K562 (cell line): ENCODE data around the gene FIBP. TPM values are rescaled to one million over a fixed set of nuclear protein-coding genes. Genes with fewer than 3 reads are reported as not detected.

Source experiments
- CEBPZ ChIP-seq: fragments of 150-350 bp; IDR thresholded peaks from 2 replicates; pipeline ENCODE4 v1.6.1; 2014; ENCODE audit warnings: low read depth, mild to moderate bottlenecking, low read length, borderline replicate concordance
- CHD4 ChIP-seq: fragments of 200-600 bp; sonication (generic); IDR thresholded peaks from 3 replicates; pipeline ENCODE4 v1.6.1; 2012; ENCODE audit warnings: low read depth, mild to moderate bottlenecking, mixed read lengths, low read length, inconsistent platforms; ENCODE audit not compliant: insufficient read depth, insufficient replicate concordance, poor library complexity, severe bottlenecking
- HMGXB4 ChIP-seq: sonication (generic); formaldehyde crosslinking; IDR thresholded peaks from 2 replicates; pipeline ENCODE4 v1.8.1; 2023; ENCODE audit warnings: mild to moderate bottlenecking, missing genetic modification reagents
- KLF13 ChIP-seq: fragments of 450-650 bp; IDR thresholded peaks from 2 replicates; pipeline ENCODE4 v1.6.1; 2016; ENCODE audit warnings: missing genetic modification characterization, low read depth, mild to moderate bottlenecking, missing compliant biosample characterization, moderate library complexity, borderline replicate concordance
- MYNN ChIP-seq, 2 experiments: sonication (generic); formaldehyde crosslinking in 1 of 2; IDR thresholded peaks; 2 replicates each; pipeline versions ENCODE4 v1.5.0 to v1.6.1; 2016 to 2020; ENCODE audit warnings: antibody characterized with exemption in 1 of 2, missing genetic modification reagents in 1 of 2
- POLR2G ChIP-seq: fragments of 200-400 bp; formaldehyde crosslinking; IDR thresholded peaks from 2 replicates; pipeline ENCODE4 v1.6.1; 2017; ENCODE audit warnings: low read depth, mild to moderate bottlenecking, antibody characterized with exemption, low read length, moderate library complexity
- PRDM10 ChIP-seq: fragments of 450-650 bp; IDR thresholded peaks from 2 replicates; pipeline ENCODE4 v1.6.1; 2018; ENCODE audit not compliant: partially characterized antibody
- SREBF2 ChIP-seq: sonication (generic); formaldehyde crosslinking; IDR thresholded peaks from 2 replicates; pipeline ENCODE4 v1.4.0; 2020; ENCODE audit warnings: mild to moderate bottlenecking, missing genetic modification reagents
- ZBTB7A ChIP-seq: IDR thresholded peaks from 2 replicates; pipeline ENCODE4 v1.6.1; 2011; ENCODE audit warnings: low read depth, mild to moderate bottlenecking, low read length, moderate library complexity, borderline replicate concordance; ENCODE audit not compliant: control insufficient read depth
- ZBTB9 ChIP-seq: fragments of 450-650 bp; formaldehyde crosslinking; IDR thresholded peaks from 2 replicates; pipeline ENCODE4 v1.4.0; 2020; ENCODE audit warnings: mild to moderate bottlenecking, moderate library complexity
- ZFP36 ChIP-seq: fragments of 150-350 bp; IDR thresholded peaks from 2 replicates; pipeline ENCODE4 v1.6.1; 2018; ENCODE audit warnings: low read length, low read depth; ENCODE audit not compliant: partially characterized antibody
- polyA plus RNA-seq, 8 experiments: library from polyadenylated mRNA; depleted of rRNA in 4 of 8; stranded (reverse) in 5 of 8; unstranded in 3 of 8; fragments of >200 nt; fragmentation: Nextera tagmentation in 2 of 8; fragmentation: Illumina TruSeq in 1 of 8; extraction: Ambion mirVana in 2 of 8; extraction: Trizol in 1 of 8; gene quantifications; 2 replicates each; pipeline versions ENCODE4 v1.2.1 to v1.2.3, GENCODE V29; 2011 to 2014; ENCODE audit warnings: inconsistent platforms in 1 of 8, missing spikeins in 1 of 8
- total RNA-seq, 7 experiments: library from RNA; depleted of rRNA in 6 of 7; stranded (reverse); fragments of >200 nt in 6 of 7; fragmentation: Illumina TruSeq in 2 of 7; extraction: Trizol in 2 of 7; gene quantifications; 2 replicates each; pipeline versions ENCODE4 v1.2.1 to v1.2.3, GENCODE V29; 2011 to 2021; ENCODE audit warnings: low replicate concordance in 1 of 7

Gene FIBP
- total and polyA plus RNA-seq, 9 of the 15 experiments (the other 6 are each of a cell fraction or from before 2014, with no cell fraction given), result 41.2 to 79.2 (median 48.6) TPM

- peak; percentile 40 for TF ChIP-seq PRDM10
- no peak for TF ChIP-seq CEBPZ
- no peak for TF ChIP-seq ZFP36
- TF ChIP-seq MYNN (IDR thresholded peaks at IDR 0.05), result no peak; the same call in 1 of the 2 replicates
- no peak for TF ChIP-seq MYNN (CRISPR knock-in tag; IDR thresholded peaks at IDR 0.05)
- no peak for TF ChIP-seq KLF13 (tag)
- TF ChIP-seq HMGXB4, result no peak
- TF ChIP-seq POLR2G, result peak; percentile 42; the same call in 1 of the 2 replicates
- peak; percentile 55; the same call in 1 of the 2 replicates for TF ChIP-seq ZBTB7A
- no peak for TF ChIP-seq CHD4
- no peak for TF ChIP-seq SREBF2 (CRISPR knock-in tag)
- no peak for TF ChIP-seq ZBTB9 (CRISPR knock-in tag)
Observed at GRCh38 chr11:65903068-65903481, 14.8 kb upstream of the FIBP start (continued).
